ENCODE data around the gene MEI4. TPM values are rescaled to one million over a fixed set of nuclear protein-coding genes. Genes with fewer than 3 reads are reported as not detected.

MEI4 gene
- total RNA-seq, 2 donors from 2014 or later: 2.1 to 3.3 TPM

GRCh38 chr6:77620278-77620882 is 32.5 kb upstream of the MEI4 start:
- WGBS, 2 donors: 43 to 44% methylated on average over 1 of the region's 1 CpG
- Histone ChIP-seq H3K27me3 (no peaks in the 10 kb centered on the region), H3K4me1 (no peaks in the 10 kb centered on the region), H3K4me3 (no peak overlapping the region), H3K27ac (no peak overlapping the region), H3K9me3 (peaks cover 0 to 7% (median 0%) of the 10 kb centered on the region in 3 donors), H3K36me3 (replicated peaks in 1 of 2; ENCODE audit: insufficient read depth in 1 of 2, low read depth in 2 of 2) (no peaks in the 10 kb centered on the region)
- ATAC-seq (peak; percentile 48), DNase-seq (peak; percentile 14 to 44 (median 26))
- intact Hi-C loops (cut with DNase I): no loop called here
- TF ChIP-seq POLR2A (IDR thresholded peaks at IDR 0.05): no peak
- peak in 6 of 7 experiments; percentile 29 to 54 (median 38) for TF ChIP-seq CTCF (IDR thresholded peaks at IDR 0.05)

- no peak overlapping the region for H3K4me3 ChIP-seq
- H3K9me3 ChIP-seq: no peaks in the 10 kb centered on the region
- WGBS, 2 donors: 61 to 64% methylated on average over 5 of the region's 5 CpGs
- no peaks in the 10 kb centered on the region for H3K36me3 ChIP-seq (replicated peaks in 1 of 2; ENCODE audit: insufficient read depth in 1 of 2, low read depth in 2 of 2)
- ATAC-seq (no peak), DNase-seq (no peak)
- H3K27me3 ChIP-seq: no peaks in the 10 kb centered on the region
- H3K27ac ChIP-seq: no peak overlapping the region
- TF ChIP-seq POLR2A (IDR thresholded peaks at IDR 0.05): no peak
- TF ChIP-seq CTCF (IDR thresholded peaks at IDR 0.05): no peak
- no peaks in the 10 kb centered on the region for H3K4me1 ChIP-seq
- intact Hi-C loops (cut with DNase I): no loop called here
Observed at GRCh38 chr6:77624515-77624914, 28.3 kb upstream of the MEI4 start.

GRCh38 chr6:77626426-77626825 is 26.4 kb upstream of the MEI4 start:
- 77 to 94% methylated on average over 1 of the region's 1 CpG for WGBS, 2 donors
- ATAC-seq (no peak), DNase-seq (no peak)
- Histone ChIP-seq H3K4me1 (no peaks in the 10 kb centered on the region), H3K4me3 (no peak overlapping the region), H3K36me3 (replicated peaks in 1 of 2; ENCODE audit: insufficient read depth in 1 of 2, low read depth in 2 of 2) (no peaks in the 10 kb centered on the region), H3K27ac (no peak overlapping the region), H3K9me3 (no peaks in the 10 kb centered on the region), H3K27me3 (no peaks in the 10 kb centered on the region)
- intact Hi-C loops (cut with DNase I): no loop called here
- TF ChIP-seq POLR2A (IDR thresholded peaks at IDR 0.05): no peak
- TF ChIP-seq CTCF (IDR thresholded peaks at IDR 0.05): no peak

- Histone ChIP-seq H3K4me3 (no peak overlapping the region), H3K4me1 (no peaks in the 10 kb centered on the region), H3K9me3 (no peaks in the 10 kb centered on the region), H3K36me3 (replicated peaks in 1 of 2; ENCODE audit: insufficient read depth in 1 of 2, low read depth in 2 of 2) (no peaks in the 10 kb centered on the region), H3K27me3 (no peaks in the 10 kb centered on the region), H3K27ac (no peak overlapping the region)
- intact Hi-C loops (cut with DNase I): no loop called here
- ATAC-seq (no peak), DNase-seq (no peak)
- TF ChIP-seq CTCF (IDR thresholded peaks at IDR 0.05) (no peak), POLR2A (IDR thresholded peaks at IDR 0.05) (no peak)
- WGBS, 2 donors: 56 to 60% methylated on average over 2 of the region's 2 CpGs
Observed at GRCh38 chr6:77630014-77630413, 22.8 kb upstream of the MEI4 start.

GRCh38 chr6:77633471-77633870 is 19.4 kb upstream of the MEI4 start:
- H3K4me3 ChIP-seq: no peak overlapping the region
- intact Hi-C loops (cut with DNase I): no loop called here
- WGBS, 2 donors: 57 to 70% methylated on average over 1 of the region's 1 CpG
- TF ChIP-seq POLR2A (IDR thresholded peaks at IDR 0.05) (no peak), CTCF (IDR thresholded peaks at IDR 0.05) (no peak)
- H3K36me3 ChIP-seq (replicated peaks in 1 of 2; ENCODE audit: insufficient read depth in 1 of 2, low read depth in 2 of 2): no peaks in the 10 kb centered on the region
- H3K4me1 ChIP-seq: no peaks in the 10 kb centered on the region
- H3K27ac ChIP-seq: no peak overlapping the region
- DNase-seq: no peak
- ATAC-seq: no peak
- H3K27me3 ChIP-seq: no peaks in the 10 kb centered on the region
- H3K9me3 ChIP-seq: no peaks in the 10 kb centered on the region
